Lower lobe of right lung (tissue), 2 donors: Measurements from ENCODE around the gene BRF1. TPM values are rescaled to one million over a fixed set of nuclear protein-coding genes. Genes with fewer than 3 reads are reported as not detected.

Source experiments
- ATAC-seq, 2 donors: fragments of 200-7000 bp; cut with Tn5 transposase; one replicate each; pipeline ENCODE4 v1.9.1; 2020 to 2022; ENCODE audit warnings: mild to moderate bottlenecking in 2 of 2, moderate library complexity in 2 of 2
- DNase-seq: peaks from one replicate; pipeline ENCODE4 v3.0.0-alpha.2; 2020
- H3K27ac ChIP-seq: fragments of 200-600 bp; one replicate; pipeline ENCODE4 v1.8.0; 2022
- H3K27me3 ChIP-seq: fragments of 200-600 bp; one replicate; pipeline ENCODE4 v1.8.0; 2022; ENCODE audit warnings: low read depth
- H3K36me3 ChIP-seq: fragments of 200-600 bp; one replicate; pipeline ENCODE4 v1.8.0; 2022; ENCODE audit warnings: mild to moderate bottlenecking
- H3K4me1 ChIP-seq: fragments of 200-600 bp; one replicate; pipeline ENCODE4 v1.8.0; 2022
- H3K4me3 ChIP-seq: fragments of 200-600 bp; one replicate; pipeline ENCODE4 v1.8.0; 2022; ENCODE audit warnings: mild to moderate bottlenecking
- H3K9me3 ChIP-seq: fragments of 200-600 bp; one replicate; pipeline ENCODE4 v1.8.0; 2022
- intact Hi-C: fragments of 100-400 bp; cut with DNase I; formaldehyde crosslinking; loops from one replicate; pipeline ENCODE4 v1.11.0; 2022
- total RNA-seq: library from RNA; stranded (reverse); fragmentation: NEBNext Ultra II Directional; extraction: Animal tissue kit (Norgen Biotek cat#: 25700); gene quantifications from one replicate; pipeline ENCODE4 v1.2.1, GENCODE V29; 2021
- TF ChIP-seq, protein P1 (sequence below): fragments of 200-600 bp; IDR thresholded peaks from one replicate; pipeline ENCODE4 v1.8.0; 2022; ENCODE audit warnings: antibody characterized with exemption, mild to moderate bottlenecking
- donor health status: DM: no; HTN: yes; CAD: no; lungs with severe emphysema.

BRF1 gene
- total RNA-seq, 1 donor from 2014 or later, result 35.7 TPM

DNA sequence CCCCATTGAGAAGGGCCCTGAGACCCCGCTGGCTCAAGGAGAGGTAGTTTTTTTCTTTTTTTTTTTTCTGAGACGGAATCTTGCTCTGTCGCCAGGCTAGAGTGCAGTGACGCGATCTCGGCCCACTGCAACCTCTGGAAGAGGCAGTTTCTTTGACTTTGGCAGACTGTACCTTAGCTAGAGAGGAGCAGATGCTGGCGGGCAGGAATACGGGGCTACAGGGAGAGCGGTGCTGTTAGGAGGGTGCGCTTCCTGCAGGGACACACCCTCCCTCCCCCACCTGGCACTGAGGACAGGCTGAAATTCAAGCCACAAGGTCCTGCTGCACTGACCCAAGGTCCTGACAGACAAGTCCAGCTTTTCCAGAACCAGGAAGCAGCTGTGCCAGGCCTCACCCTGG lies 87.4 kb downstream of the BRF1 start:
- Histone ChIP-seq H3K4me1 (peaks cover 5% of the 10 kb centered on the region), H3K27me3 (no peaks in the 10 kb centered on the region), H3K27ac (no peak overlapping the region), H3K36me3 (peaks cover 81% of the 10 kb centered on the region), H3K4me3 (no peak overlapping the region), H3K9me3 (no peaks in the 10 kb centered on the region)
- DNase-seq (no peak), ATAC-seq (no peak)
- intact Hi-C loops, result no loop called here
- TF ChIP-seq, protein P1, sequence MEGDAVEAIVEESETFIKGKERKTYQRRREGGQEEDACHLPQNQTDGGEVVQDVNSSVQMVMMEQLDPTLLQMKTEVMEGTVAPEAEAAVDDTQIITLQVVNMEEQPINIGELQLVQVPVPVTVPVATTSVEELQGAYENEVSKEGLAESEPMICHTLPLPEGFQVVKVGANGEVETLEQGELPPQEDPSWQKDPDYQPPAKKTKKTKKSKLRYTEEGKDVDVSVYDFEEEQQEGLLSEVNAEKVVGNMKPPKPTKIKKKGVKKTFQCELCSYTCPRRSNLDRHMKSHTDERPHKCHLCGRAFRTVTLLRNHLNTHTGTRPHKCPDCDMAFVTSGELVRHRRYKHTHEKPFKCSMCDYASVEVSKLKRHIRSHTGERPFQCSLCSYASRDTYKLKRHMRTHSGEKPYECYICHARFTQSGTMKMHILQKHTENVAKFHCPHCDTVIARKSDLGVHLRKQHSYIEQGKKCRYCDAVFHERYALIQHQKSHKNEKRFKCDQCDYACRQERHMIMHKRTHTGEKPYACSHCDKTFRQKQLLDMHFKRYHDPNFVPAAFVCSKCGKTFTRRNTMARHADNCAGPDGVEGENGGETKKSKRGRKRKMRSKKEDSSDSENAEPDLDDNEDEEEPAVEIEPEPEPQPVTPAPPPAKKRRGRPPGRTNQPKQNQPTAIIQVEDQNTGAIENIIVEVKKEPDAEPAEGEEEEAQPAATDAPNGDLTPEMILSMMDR, result no peak

DNA sequence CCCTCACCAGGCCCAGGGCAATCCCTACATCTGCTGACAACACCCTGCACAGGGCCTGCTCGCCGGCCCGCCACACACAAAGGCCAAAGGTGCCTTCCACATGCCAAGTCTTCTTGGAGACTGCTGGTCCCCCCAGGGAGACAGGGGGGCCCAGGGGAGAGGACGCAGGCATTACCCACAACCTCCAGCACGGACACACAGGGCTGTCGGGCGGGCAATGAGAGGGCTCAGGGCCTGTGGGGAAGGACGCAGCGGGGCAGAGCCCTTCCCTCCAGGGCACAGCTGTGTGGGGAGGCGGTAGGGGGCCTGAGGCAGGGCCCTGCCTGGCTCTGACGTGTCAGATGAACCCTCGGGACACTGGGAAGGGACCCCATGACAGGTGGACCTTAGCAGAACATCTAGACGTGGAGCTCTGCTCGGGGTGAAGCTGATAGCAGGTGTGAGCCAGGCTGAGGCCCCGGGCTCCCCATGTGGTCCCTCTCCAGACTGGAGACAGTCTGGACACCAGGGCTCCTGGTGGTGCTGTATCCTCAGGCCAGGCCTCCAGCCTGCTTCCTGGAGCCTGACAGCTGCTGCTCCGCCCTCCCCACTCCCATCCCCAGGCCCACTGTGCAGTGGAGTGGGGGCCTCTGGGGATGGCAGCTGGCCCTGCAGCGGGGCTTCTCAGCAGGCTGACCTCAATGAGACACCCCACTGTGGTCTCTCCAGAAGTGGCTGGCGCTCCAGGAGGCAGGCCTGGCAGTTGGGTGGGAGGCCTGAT lies 88.1 kb downstream of the BRF1 start:
- peaks cover 5% of the 10 kb centered on the region for H3K4me1 ChIP-seq
- ATAC-seq (no peak), DNase-seq (no peak)
- H3K36me3 ChIP-seq, result peaks cover 74% of the 10 kb centered on the region
- TF ChIP-seq, protein P1, result no peak
- intact Hi-C loops, result no loop called here
- no peaks in the 10 kb centered on the region for H3K9me3 ChIP-seq
- no peak overlapping the region for H3K4me3 ChIP-seq
- no peaks in the 10 kb centered on the region for H3K27me3 ChIP-seq
- no peak overlapping the region for H3K27ac ChIP-seq

DNA sequence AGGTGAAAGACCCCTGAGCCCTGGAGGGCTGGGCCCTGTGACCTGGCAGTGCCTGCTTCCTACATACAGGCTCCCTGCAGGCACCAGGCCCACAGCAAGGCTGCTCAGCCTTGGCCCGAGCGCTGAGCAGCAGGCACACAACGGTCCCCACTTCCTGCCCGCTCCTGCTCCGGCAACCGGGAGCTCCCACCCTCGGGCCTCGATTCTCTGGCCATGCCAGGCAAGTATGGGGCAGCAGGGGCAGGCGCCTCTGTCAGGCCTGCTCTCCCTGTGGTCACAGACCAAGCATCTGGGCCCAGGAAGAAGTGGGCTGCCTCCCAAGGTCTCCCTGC lies 89.1 kb downstream of the BRF1 start:
- Histone ChIP-seq H3K4me3 (no peak overlapping the region), H3K36me3 (peaks cover 64% of the 10 kb centered on the region), H3K27ac (no peak overlapping the region), H3K9me3 (no peaks in the 10 kb centered on the region), H3K27me3 (no peaks in the 10 kb centered on the region), H3K4me1 (no peaks in the 10 kb centered on the region)
- no peak for ATAC-seq
- intact Hi-C loops, result no loop called here
- TF ChIP-seq, protein P1, result no peak
- DNase-seq, result no peak

DNA sequence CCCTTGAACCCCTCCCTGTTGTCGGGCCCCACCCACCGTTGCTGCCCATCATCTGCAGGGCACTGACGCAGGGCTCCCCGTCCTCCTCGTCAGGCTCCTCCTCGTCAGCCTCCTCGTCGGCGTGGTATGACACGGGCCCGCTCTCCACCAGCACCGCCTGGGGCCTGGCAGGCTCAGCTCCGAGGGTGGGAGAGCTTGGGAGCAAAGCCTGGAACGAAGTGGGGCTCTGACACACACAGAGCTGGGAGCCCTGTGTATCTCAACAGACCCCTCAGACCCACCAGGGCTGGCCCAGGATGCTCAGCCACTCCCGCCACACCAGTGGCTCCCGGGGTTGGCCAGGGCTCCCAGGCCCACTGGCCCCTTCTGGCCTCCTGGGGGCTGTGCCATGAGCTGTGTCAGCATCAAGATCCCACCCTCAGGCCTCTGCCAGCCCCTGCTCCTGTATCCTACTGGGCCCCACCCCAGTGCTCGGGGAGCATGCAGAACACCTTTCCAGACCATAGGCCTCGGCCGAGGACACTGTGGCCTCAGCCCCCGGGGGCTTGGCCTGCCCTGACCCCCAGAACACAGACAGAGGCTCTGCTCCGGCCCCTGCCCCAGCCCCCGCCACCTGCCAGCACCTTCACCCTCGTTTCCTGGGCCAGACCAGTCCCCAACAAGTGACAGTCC lies 89.6 kb downstream of the BRF1 start:
- intact Hi-C loops, result no loop called here
- Histone ChIP-seq H3K4me1 (no peaks in the 10 kb centered on the region), H3K9me3 (no peaks in the 10 kb centered on the region), H3K4me3 (no peak overlapping the region), H3K27ac (no peak overlapping the region), H3K36me3 (peaks cover 59% of the 10 kb centered on the region), H3K27me3 (no peaks in the 10 kb centered on the region)
- DNase-seq (no peak), ATAC-seq (no peak)
- TF ChIP-seq, protein P1, result no peak

DNA sequence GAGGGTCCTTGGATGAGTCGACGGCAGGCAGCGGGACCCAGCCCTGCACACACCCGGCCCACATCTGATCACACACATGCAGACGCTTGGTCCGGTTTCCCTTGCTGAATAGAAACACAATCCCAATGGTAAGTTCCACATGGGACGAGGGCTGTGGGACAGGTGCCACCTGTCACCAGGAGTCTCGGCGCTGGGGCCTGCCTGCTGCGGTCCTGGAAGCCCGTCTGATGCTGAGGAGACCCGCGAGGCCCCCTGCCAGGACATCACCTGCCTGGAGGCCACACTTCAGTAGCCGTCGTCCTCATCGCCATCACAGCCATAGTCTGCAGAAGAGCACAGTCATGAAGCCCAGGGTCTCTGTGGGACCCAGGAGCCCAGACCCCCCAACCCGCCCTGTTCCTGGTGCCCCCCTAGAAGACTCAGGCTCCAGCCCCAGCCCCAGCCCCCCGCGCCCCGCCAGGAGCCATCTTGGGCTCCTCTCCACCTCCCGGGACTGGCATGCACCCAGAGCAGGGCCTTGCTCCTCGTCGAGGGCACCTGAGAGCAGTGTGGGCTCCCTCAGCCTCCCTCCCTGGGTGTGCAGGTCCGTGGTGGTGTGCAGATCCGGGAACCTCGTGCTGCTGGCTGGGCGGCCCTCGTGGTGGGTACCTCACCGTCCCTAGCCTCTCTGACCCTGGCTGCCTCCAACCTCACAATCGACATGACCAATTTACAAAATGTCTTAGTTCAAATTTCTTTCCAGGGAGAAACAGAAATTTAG lies 90.4 kb downstream of the BRF1 start:
- Histone ChIP-seq H3K4me1 (peaks cover 7% of the 10 kb centered on the region), H3K27me3 (no peaks in the 10 kb centered on the region), H3K4me3 (no peak overlapping the region), H3K27ac (no peak overlapping the region), H3K9me3 (no peaks in the 10 kb centered on the region), H3K36me3 (peaks cover 58% of the 10 kb centered on the region)
- TF ChIP-seq, protein P1, result no peak
- intact Hi-C loops, result no loop called here
- ATAC-seq (no peak), DNase-seq (no peak)
